ENCODE measurements around the gene ERGIC1. TPM values are rescaled to one million over a fixed set of nuclear protein-coding genes. Genes with fewer than 3 reads are reported as not detected.

ERGIC1 gene
- total and polyA plus RNA-seq, 10 of the 15 experiments (the other 5 are each of a cell fraction or from before 2014, with no cell fraction given), result 8.8 to 104 (median 76.3) TPM

DNA sequence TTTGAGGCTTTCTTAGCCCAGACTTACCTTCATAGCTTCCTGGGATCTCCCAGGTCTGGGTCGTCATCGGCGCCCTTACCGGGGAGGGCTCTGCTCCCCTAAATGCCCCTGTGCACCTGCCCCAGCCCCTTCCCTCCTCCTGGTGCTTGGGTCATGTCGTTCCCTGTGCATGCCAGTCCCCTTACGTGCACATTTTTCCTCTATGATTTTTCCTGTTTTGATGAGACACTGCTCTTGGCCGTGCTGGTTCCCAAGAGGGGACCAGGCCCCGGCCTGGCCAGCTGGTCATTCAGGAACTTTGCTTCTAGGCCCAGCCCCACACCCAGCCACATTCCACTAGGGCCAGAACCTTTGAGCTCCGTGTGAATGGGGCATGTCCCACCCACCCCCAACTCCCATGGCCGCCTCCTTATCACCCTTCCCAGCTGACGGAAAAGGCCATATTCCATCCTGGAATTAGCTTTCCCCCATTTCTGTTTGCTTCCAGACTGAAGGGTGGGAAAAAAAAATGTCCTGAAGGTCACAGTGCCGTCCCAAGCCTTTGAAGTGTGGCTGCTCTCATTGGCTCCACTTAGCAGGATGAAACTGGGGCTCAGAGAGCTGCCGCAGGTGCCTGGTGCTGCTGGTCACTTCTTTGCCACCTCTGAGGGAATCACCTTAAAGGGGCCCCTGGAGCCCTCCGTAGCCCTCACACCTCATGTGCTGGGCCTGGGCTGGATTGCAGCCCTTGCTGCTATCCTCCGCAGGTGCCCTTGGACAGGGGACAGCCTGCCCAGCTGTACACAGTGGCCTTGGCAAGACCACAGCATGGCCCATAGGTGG lies 25.1 kb downstream of the ERGIC1 start:
- no peaks in the 10 kb centered on the region for H3K9me3 ChIP-seq (replicated peaks; ENCODE audit: control insufficient read depth, insufficient read depth, low read length)
- no peak overlapping the region for H2AFZ ChIP-seq (ENCODE audit: control insufficient read depth, low read depth, low read length)
- no peak overlapping the region for H3K9ac ChIP-seq (ENCODE audit: control insufficient read depth, insufficient read depth, low read length)
- H3K4me3 ChIP-seq, result no peak overlapping the region
- BruUV-seq (replicated peaks), result no TSS peak
- H3K27me3 ChIP-seq (replicated peaks in 1 of 2; ENCODE audit: control insufficient read depth in 2 of 2, insufficient read depth in 2 of 2, low read length in 1 of 2), result no peaks in the 10 kb centered on the region
- no peaks in the 10 kb centered on the region; the same call in 1 of the 2 replicates for H3K79me2 ChIP-seq (ENCODE audit: control insufficient read depth, insufficient read depth, low read length)
- POLR2A ChIA-PET, result interaction anchor here (1.3 kb wide), 1 partner anchor 17 kb away, joined by 3 read pairs; no protein-coding TSS in a partner anchor
- H3K27ac ChIP-seq (ENCODE audit: control insufficient read depth, insufficient read depth), result no peak overlapping the region
- SMC1A ChIA-PET (ENCODE audit: uncharacterized antibody, unreplicated experiment), result interaction anchor here (1.3 kb wide), 1 partner anchor 74 kb away, joined by 3 read pairs; no protein-coding TSS in a partner anchor
- no peak overlapping the region for H3K4me2 ChIP-seq (ENCODE audit: control insufficient read depth, insufficient read depth)
- CTCF ChIA-PET, result no interaction called here
- H3K4me1 ChIP-seq (ENCODE audit: control insufficient read depth, insufficient read depth, low read length), result no peaks in the 10 kb centered on the region
- H3K36me3 ChIP-seq (ENCODE audit: control insufficient read depth in 2 of 2, insufficient read depth in 2 of 2, low read length in 1 of 2), result peaks cover 0 to 7% of the 10 kb centered on the region in 2 experiments; a peak in 3 of 4 replicates
- FAIRE-seq (no peak), ATAC-seq (no peak), DNase-seq (ENCODE audit: low read depth, low spot score) (no peak)
- WGBS (ENCODE audit: insufficient coverage, insufficient replicate concordance, low lambda C conversion rate, missing lambda C conversion rate), result 92% methylated on average over 14 of the region's 15 CpGs
- RAD21 ChIA-PET (ENCODE audit: unreplicated experiment), result no interaction called here
- H4K20me1 ChIP-seq (ENCODE audit: control insufficient read depth, insufficient read depth), result no peaks in the 10 kb centered on the region
- intact Hi-C loops (cut with micrococcal nuclease; ENCODE audit: unreplicated experiment), result no loop called here
- in situ Hi-C loops (cut with MboI), result no loop called here
- TF ChIP-seq, protein P1, sequence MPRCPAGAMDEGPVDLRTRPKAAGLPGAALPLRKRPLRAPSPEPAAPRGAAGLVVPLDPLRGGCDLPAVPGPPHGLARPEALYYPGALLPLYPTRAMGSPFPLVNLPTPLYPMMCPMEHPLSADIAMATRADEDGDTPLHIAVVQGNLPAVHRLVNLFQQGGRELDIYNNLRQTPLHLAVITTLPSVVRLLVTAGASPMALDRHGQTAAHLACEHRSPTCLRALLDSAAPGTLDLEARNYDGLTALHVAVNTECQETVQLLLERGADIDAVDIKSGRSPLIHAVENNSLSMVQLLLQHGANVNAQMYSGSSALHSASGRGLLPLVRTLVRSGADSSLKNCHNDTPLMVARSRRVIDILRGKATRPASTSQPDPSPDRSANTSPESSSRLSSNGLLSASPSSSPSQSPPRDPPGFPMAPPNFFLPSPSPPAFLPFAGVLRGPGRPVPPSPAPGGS (IDR thresholded peaks at IDR 0.05; ENCODE audit: borderline replicate concordance, insufficient read depth, low read depth, low read length, poor library complexity, severe bottlenecking), result no peak
- TF ChIP-seq, protein P2, sequence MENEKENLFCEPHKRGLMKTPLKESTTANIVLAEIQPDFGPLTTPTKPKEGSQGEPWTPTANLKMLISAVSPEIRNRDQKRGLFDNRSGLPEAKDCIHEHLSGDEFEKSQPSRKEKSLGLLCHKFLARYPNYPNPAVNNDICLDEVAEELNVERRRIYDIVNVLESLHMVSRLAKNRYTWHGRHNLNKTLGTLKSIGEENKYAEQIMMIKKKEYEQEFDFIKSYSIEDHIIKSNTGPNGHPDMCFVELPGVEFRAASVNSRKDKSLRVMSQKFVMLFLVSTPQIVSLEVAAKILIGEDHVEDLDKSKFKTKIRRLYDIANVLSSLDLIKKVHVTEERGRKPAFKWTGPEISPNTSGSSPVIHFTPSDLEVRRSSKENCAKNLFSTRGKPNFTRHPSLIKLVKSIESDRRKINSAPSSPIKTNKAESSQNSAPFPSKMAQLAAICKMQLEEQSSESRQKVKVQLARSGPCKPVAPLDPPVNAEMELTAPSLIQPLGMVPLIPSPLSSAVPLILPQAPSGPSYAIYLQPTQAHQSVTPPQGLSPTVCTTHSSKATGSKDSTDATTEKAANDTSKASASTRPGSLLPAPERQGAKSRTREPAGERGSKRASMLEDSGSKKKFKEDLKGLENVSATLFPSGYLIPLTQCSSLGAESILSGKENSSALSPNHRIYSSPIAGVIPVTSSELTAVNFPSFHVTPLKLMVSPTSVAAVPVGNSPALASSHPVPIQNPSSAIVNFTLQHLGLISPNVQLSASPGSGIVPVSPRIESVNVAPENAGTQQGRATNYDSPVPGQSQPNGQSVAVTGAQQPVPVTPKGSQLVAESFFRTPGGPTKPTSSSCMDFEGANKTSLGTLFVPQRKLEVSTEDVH (IDR thresholded peaks at IDR 0.05; ENCODE audit: low read depth, partially characterized antibody), result no peak
- TF ChIP-seq, protein P3, sequence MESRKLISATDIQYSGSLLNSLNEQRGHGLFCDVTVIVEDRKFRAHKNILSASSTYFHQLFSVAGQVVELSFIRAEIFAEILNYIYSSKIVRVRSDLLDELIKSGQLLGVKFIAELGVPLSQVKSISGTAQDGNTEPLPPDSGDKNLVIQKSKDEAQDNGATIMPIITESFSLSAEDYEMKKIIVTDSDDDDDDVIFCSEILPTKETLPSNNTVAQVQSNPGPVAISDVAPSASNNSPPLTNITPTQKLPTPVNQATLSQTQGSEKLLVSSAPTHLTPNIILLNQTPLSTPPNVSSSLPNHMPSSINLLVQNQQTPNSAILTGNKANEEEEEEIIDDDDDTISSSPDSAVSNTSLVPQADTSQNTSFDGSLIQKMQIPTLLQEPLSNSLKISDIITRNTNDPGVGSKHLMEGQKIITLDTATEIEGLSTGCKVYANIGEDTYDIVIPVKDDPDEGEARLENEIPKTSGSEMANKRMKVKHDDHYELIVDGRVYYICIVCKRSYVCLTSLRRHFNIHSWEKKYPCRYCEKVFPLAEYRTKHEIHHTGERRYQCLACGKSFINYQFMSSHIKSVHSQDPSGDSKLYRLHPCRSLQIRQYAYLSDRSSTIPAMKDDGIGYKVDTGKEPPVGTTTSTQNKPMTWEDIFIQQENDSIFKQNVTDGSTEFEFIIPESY (IDR thresholded peaks at IDR 0.05), result no peak
- TF ChIP-seq, protein P4, sequence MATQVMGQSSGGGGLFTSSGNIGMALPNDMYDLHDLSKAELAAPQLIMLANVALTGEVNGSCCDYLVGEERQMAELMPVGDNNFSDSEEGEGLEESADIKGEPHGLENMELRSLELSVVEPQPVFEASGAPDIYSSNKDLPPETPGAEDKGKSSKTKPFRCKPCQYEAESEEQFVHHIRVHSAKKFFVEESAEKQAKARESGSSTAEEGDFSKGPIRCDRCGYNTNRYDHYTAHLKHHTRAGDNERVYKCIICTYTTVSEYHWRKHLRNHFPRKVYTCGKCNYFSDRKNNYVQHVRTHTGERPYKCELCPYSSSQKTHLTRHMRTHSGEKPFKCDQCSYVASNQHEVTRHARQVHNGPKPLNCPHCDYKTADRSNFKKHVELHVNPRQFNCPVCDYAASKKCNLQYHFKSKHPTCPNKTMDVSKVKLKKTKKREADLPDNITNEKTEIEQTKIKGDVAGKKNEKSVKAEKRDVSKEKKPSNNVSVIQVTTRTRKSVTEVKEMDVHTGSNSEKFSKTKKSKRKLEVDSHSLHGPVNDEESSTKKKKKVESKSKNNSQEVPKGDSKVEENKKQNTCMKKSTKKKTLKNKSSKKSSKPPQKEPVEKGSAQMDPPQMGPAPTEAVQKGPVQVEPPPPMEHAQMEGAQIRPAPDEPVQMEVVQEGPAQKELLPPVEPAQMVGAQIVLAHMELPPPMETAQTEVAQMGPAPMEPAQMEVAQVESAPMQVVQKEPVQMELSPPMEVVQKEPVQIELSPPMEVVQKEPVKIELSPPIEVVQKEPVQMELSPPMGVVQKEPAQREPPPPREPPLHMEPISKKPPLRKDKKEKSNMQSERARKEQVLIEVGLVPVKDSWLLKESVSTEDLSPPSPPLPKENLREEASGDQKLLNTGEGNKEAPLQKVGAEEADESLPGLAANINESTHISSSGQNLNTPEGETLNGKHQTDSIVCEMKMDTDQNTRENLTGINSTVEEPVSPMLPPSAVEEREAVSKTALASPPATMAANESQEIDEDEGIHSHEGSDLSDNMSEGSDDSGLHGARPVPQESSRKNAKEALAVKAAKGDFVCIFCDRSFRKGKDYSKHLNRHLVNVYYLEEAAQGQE (IDR thresholded peaks at IDR 0.05; ENCODE audit: low read depth, low read length), result no peak
- TF ChIP-seq TCF3 (IDR thresholded peaks at IDR 0.05; ENCODE audit: borderline replicate concordance, insufficient read depth, low read depth, low read length), result no peak
- no peak for TF ChIP-seq CREM (IDR thresholded peaks at IDR 0.05; ENCODE audit: low read depth)
- TF ChIP-seq BHLHE40 (IDR thresholded peaks at IDR 0.05; ENCODE audit: borderline replicate concordance in 1 of 2, low read depth in 2 of 2, low read length in 1 of 2), result no peak
- TF ChIP-seq, protein P5, sequence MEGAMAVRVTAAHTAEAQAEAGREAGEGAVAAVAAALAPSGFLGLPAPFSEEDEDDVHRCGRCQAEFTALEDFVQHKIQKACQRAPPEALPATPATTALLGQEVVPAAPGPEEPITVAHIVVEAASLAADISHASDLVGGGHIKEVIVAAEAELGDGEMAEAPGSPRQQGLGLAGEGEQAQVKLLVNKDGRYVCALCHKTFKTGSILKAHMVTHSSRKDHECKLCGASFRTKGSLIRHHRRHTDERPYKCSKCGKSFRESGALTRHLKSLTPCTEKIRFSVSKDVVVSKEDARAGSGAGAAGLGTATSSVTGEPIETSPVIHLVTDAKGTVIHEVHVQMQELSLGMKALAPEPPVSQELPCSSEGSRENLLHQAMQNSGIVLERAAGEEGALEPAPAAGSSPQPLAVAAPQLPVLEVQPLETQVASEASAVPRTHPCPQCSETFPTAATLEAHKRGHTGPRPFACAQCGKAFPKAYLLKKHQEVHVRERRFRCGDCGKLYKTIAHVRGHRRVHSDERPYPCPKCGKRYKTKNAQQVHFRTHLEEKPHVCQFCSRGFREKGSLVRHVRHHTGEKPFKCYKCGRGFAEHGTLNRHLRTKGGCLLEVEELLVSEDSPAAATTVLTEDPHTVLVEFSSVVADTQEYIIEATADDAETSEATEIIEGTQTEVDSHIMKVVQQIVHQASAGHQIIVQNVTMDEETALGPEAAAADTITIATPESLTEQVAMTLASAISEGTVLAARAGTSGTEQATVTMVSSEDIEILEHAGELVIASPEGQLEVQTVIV (IDR thresholded peaks at IDR 0.05; ENCODE audit: borderline replicate concordance, partially characterized antibody), result no peak
